ENCODE measurements around the gene ERICH3.

DNA sequence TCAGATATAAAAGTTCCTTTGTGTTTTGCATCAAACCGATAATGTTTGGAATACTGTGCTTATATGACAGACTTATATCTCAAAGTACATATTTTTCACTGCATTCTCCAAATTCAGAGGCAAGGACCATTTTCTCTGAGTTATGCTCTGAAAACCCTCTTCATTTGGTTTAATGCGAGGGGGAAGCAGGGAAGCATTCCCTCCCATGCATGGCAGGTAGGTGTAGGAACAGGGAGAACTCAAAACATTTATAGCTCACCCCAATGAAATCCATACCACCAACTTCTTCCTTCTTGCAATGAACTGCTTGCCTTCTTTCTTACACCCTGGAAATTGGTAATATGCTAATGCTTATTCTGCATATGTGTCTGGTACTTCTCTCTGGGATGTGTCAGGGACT, 10.7 kb upstream of the ERICH3 start:
- TF ChIP-seq CTCF (IDR thresholded peaks at IDR 0.05) (no peak), POLR2A (IDR thresholded peaks at IDR 0.05) (no peak)
